Astrocyte of the cerebellum (primary cell): ENCODE measurements around the gene GPD1L.
A peak's percentile ranks its signal among the peaks of the same experiment; 100 is the strongest.
"Not testable (repeated sequence)": the region's sequence is repeated elsewhere in the genome, so short reads cannot be mapped to it uniquely, and the experiment has no call there.

Experiments
- DNase-seq: peaks from one replicate; pipeline ENCODE4 v3.0.0-alpha.2; 2011; ENCODE audit warnings: low read depth
- H3K4me3 ChIP-seq: 2 replicates; pipeline ENCODE4 v1.5.1; 2011; ENCODE audit warnings: mild to moderate bottlenecking, low read depth, low read length, moderate library complexity
- CTCF ChIP-seq: IDR thresholded peaks from 2 replicates; pipeline ENCODE4 v1.5.1; 2012; ENCODE audit warnings: low read length, low read depth, moderate library complexity, mild to moderate bottlenecking; ENCODE audit errors: missing control alignments
- in situ Hi-C: cut with HindIII; loops from 2 replicates; pipeline ENCODE4 v1.10.0; 2017; ENCODE audit warnings: low sequenced_read_pairs

Gene GPD1L

DNA sequence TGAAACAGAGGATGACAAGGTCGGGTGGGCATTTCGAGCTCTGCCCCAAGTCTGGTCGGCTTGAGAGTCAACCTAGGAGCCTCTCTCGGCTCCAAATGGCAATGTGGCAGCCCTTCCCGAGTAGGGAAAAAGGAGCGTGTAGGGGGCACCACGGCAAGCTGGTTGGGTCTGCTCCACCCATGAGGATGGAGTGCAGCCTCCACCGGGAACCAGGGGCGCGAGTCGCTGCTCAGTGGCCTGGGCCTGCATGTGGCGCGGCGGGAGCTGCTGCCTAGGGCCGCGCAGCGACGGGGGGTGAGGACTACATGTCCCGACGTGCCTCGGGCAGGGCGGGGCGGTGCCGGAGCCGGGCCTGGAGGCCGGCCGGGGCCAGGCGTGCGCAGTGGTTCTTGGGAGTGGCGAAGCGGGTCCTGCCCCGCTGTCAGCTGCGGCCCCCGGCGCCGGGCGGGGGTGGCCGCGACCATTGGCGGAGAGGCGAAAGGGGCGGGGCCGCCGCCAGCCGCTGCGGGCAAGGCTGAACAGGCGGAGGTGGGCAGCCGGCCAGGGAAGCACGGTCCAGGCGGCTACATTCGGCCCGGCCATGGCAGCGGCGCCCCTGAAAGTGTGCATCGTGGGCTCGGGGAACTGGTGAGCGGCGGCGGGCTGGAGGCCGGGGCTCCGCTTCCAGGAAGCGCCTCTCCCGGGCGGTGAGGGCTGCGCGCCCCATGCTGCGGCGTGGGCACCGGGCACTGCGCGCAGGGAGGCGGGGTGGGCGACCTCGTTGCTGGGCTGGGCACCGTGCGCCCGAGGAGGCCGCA, at the start of gene GPD1L:
Gene GPD1L, plus strand, starts transcription at position 489 of the 797 bp plus-strand sequence. Its CDS starts 92 bp downstream, at position 581.
- in situ Hi-C loops = loop anchor here (10.0 kb wide), 2 partner anchors 58 to 92 kb away; no protein-coding TSS in a partner anchor
- TF ChIP-seq CTCF = no peak
- peak within 1 kb of the TSS; percentile 63 for H3K4me3 ChIP-seq
- DNase-seq = peak; percentile 75

- H3K4me3 ChIP-seq, in situ Hi-C loops: not testable (repeated sequence)
These were observed 48.0 kb upstream of the GPD1L start for GRCh38 chr3:32058465-32058864.

DNA sequence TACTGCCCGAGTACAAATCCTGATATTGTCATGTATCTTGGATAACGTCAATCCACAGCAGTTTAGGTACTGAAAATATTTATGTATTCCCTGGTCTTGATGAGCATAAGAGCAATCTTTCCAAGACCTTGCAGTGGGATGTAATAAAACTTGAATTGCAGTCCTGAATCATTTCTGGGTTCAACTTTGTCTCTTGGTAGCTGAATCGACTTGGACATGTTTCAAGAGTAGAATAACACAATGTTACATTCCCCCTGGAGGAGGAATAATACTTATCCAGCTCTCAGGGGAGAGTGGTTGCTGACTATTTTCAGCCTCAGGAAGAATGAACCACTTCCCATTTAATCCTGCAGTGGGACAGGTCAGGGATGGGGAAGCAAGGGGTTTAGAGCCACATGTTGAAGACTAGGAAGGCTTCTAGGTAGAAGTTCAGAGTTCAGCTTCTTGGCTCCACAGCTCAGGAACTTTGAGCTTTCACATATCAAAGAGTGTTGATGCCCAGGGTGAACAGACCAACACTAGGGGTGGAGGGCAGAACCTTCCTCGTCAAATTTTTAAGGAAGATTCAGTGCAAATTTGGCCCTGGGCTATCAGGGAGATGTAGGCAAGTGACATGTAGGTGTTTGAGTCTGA, 43.4 kb upstream of the GPD1L start:
- no peak overlapping the region for H3K4me3 ChIP-seq
- TF ChIP-seq CTCF = no peak
- DNase-seq = no peak
- in situ Hi-C loops = no loop called here

More at GRCh38 chr3:32058465-32058864, 48.0 kb upstream of the GPD1L start:
- not testable (repeated sequence) for DNase-seq

DNA sequence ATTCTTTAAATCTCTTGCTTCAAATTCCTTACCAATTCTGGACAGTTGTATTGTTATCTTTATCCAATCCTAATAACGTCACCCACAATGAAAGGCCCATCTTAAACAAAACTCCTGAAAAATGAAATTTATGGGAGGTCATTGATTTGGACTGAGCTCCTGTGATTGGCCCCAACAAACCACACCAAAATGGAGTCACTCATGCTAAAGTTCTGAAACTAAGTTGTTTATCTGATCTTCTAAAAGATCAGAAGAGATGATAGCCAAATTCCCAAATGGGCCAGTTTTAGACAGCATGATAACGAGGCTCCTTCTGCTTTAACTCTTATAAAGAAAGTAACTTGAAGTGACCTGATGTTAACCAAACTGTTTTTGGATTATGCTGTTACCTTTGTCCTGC, 39.7 kb upstream of the GPD1L start:
- in situ Hi-C loops = no loop called here
- no peak for TF ChIP-seq CTCF
- no peak for DNase-seq
- H3K4me3 ChIP-seq = no peak overlapping the region

DNA sequence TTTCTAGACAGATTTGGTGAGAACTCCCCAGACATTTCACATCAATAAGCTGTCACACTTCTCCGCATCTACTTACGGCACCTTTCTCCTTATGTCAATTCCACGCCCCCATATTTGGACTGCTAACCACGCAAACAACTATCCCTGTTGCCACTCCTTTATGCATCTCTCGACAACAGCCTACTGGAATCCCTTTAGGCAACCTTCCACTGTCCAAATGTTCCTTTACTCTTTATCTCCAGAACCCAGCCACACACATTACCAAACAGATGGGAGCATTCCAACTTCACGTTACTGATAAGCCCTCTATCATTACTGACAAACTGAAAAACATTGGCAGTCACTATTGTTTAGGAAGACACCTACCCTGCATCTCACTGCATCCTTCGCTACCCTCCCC, 32.2 kb upstream of the GPD1L start:
- DNase-seq, in situ Hi-C loops: not testable (repeated sequence)

GRCh38 chr3:32076566-32076965, 29.9 kb upstream of the GPD1L start:
- in situ Hi-C loops = no loop called here
- no peak overlapping the region for H3K4me3 ChIP-seq
- peak; percentile 20 for DNase-seq
- no peak for TF ChIP-seq CTCF

More for the DNA sequence above, 32.2 kb upstream of the GPD1L start:
- H3K4me3 ChIP-seq = not testable (repeated sequence)

- TF ChIP-seq CTCF = no peak
- in situ Hi-C loops = no loop called here
- no peak overlapping the region for H3K4me3 ChIP-seq
- no peak for DNase-seq
These were observed 28.9 kb upstream of the GPD1L start for GRCh38 chr3:32077260-32078084.
